Nephron (organoid): Measurements from ENCODE around the gene GLUL.

Source experiments
- H3K27ac Mint-ChIP-seq, 3 experiments: 2 replicates each; pipeline ENCODE4 v1.8.0; 2020; ENCODE audit warnings: mixed read lengths in 3 of 3, mild to moderate bottlenecking in 2 of 3, moderate library complexity in 1 of 3
- H3K27me3 Mint-ChIP-seq: 2 replicates; pipeline ENCODE4 v1.8.0; 2021; ENCODE audit warnings: low read depth, mild to moderate bottlenecking, moderate library complexity, mixed read lengths
- H3K36me3 Mint-ChIP-seq: 2 replicates; pipeline ENCODE4 v1.8.0; 2020; ENCODE audit warnings: low read depth, mixed read lengths
- H3K4me1 Mint-ChIP-seq: 2 replicates; pipeline ENCODE4 v1.8.0; 2020; ENCODE audit warnings: mixed read lengths
- H3K4me3 Mint-ChIP-seq, 3 experiments: 2 replicates each; pipeline ENCODE4 v1.8.0; 2020; ENCODE audit warnings: mild to moderate bottlenecking in 3 of 3, mixed read lengths in 3 of 3, moderate library complexity in 2 of 3
- H3K9me3 Mint-ChIP-seq: 2 replicates; pipeline ENCODE4 v1.8.0; 2020; ENCODE audit warnings: mixed read lengths
- CTCF ChIP-seq, 3 experiments: fragments of 200-600 bp; sonication (generic); IDR thresholded peaks; one replicate each; pipeline ENCODE4 v1.5.0; 2021; ENCODE audit warnings: antibody characterized with exemption in 3 of 3; ENCODE audit not compliant: unreplicated experiment in 3 of 3

The GLUL gene

DNA sequence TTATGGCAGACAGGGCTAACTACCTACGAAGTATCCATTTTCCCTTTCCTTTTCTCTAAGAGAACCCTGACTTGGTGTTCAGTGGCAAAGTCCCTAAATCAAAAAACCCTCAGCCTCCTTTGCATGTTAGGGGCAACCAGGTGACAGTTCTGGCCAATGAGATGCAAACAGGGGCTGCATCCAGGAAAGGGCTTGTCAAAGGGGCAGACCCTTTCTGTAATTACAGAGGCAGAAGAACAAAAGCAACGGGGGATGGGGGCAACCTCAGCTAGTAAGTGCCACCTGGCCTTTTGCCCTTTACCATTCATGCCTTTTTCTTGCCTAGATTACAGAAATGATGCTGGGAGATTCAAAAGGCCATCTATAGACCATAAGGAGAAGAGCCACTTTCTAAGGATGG lies 34.4 kb downstream of the GLUL start:
- Mint-ChIP-seq H3K9me3 (no peaks in the 10 kb centered on the region), H3K4me3 (no peak overlapping the region), H3K36me3 (no peaks in the 10 kb centered on the region), H3K27me3 (peaks cover 3% of the 10 kb centered on the region), H3K4me1 (peaks cover 27% of the 10 kb centered on the region), H3K27ac (no peak overlapping the region)
- TF ChIP-seq CTCF (IDR thresholded peaks at IDR 0.05; ENCODE audit: unreplicated experiment in 3 of 3), result no peak

DNA sequence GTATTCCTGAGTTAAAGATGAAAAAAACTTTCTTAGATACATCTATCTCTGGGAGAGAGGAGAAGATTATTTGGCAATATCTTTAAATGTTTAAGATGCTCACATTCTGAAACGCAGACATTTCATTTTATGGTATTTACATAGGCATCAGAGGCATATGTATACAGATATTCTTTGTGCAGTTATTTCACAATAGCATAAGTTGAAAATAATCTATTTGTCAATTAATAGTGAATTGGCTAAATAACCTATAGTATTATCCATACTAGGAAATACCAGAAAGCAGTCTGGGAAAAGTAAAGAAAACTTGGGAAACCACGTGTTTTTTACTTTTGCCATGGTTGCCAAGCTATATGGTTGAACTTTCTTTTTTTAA lies 35.9 kb downstream of the GLUL start:
- Mint-ChIP-seq H3K27ac (no peak overlapping the region), H3K27me3 (peaks cover 3% of the 10 kb centered on the region), H3K4me1 (peaks cover 27% of the 10 kb centered on the region), H3K9me3 (no peaks in the 10 kb centered on the region), H3K4me3 (no peak overlapping the region), H3K36me3 (no peaks in the 10 kb centered on the region)
- TF ChIP-seq CTCF (IDR thresholded peaks at IDR 0.05; ENCODE audit: unreplicated experiment in 3 of 3), result no peak

DNA sequence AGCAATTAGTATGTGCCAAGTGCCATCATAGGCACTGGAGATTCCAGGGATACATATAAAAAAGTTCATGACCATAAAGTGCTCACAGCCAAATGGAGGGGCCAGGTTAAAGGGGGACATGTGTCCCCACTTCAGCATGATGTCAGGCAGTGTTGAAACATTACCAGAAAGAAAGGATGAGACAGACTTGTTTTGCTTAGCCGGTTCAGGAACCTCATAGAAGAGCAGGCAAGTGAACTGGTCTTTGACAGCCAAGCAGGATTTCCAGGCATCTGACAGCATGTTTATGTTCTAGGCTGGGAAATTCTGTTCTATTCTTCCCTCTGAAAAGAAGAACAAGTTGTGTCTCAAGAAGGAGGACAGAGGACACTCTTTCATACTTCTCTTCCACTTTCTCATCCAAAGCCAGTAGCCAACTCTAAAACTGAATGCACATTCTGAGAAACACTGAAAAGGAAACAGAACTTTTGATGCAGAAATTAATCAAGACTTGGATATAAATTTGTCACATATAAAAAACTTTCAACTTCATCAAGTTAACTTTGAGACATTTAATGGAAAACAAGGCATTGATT lies 39.7 kb downstream of the GLUL start:
- Mint-ChIP-seq H3K27me3 (no peaks in the 10 kb centered on the region), H3K9me3 (no peaks in the 10 kb centered on the region), H3K4me3 (no peak overlapping the region), H3K36me3 (no peaks in the 10 kb centered on the region), H3K4me1 (peaks cover 9% of the 10 kb centered on the region), H3K27ac (no peak overlapping the region)
- no peak for TF ChIP-seq CTCF (IDR thresholded peaks at IDR 0.05; ENCODE audit: unreplicated experiment in 3 of 3)

DNA sequence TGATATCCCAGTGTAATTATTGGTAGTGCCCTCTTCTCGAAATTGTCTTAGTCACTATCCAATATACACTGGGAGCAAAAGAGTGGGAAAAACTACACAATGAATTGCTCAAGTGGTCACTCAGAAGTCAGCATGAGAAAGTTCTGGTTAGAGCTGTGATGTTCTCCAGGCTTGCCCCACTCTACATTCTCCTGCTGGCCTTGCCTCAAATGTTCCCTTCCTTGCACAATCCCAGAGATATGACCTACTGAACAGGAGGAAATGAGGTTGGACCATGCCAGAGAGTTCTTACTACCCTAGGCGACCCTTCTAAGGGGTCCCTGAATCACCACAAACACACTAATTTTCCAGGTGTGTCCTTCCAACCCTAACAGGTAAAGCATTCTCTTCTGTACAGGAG lies 40.8 kb downstream of the GLUL start:
- TF ChIP-seq CTCF (IDR thresholded peaks at IDR 0.05; ENCODE audit: unreplicated experiment in 3 of 3), result no peak
- H3K36me3 Mint-ChIP-seq, result no peaks in the 10 kb centered on the region
- no peak overlapping the region for H3K27ac Mint-ChIP-seq
- peaks cover 9% of the 10 kb centered on the region for H3K4me1 Mint-ChIP-seq
- no peak overlapping the region for H3K4me3 Mint-ChIP-seq
- no peaks in the 10 kb centered on the region for H3K9me3 Mint-ChIP-seq
- no peaks in the 10 kb centered on the region for H3K27me3 Mint-ChIP-seq

DNA sequence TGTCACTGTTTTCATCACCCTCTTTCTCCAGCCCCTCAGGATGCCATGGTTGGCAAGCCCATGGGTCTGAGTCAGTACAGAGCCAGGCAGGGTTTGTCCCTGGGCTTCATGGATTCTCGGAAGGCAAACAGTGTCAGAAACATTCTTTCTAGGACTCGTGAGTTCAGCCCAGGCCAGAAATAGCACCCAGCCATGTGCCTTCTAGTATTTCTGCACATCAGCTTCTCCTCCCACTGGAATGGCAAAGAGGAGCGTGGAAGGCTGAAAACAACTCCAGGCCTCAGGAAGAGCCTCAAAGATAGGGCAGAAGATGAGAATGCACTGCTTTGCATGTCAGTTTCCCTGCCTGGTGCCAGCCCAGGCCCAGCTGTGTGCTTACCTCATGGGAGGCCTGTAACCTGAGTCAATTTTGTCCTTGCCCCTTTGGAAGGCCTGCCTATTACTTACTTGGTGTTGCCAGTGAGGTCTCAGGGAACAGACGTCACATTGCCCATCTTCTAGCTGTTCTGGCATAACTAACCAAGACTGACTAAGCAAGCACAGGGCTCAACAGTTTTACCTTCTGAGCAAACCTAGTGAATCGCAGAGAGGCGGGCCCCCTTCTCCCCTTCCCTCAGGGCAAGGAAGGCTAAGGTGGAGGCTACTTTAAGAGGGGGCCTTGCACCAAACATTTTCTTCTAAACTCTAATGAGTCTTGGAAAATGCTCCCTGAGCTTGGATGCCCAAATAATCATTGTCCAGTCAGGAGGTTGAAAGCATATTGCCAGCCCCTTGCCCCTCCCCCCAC lies 42.4 kb downstream of the GLUL start:
- no peaks in the 10 kb centered on the region for H3K36me3 Mint-ChIP-seq
- H3K27me3 Mint-ChIP-seq, result no peaks in the 10 kb centered on the region
- H3K27ac Mint-ChIP-seq, result no peak overlapping the region
- H3K9me3 Mint-ChIP-seq, result no peaks in the 10 kb centered on the region
- H3K4me1 Mint-ChIP-seq, result peaks cover 9% of the 10 kb centered on the region
- H3K4me3 Mint-ChIP-seq, result no peak overlapping the region
- TF ChIP-seq CTCF (IDR thresholded peaks at IDR 0.05; ENCODE audit: unreplicated experiment in 3 of 3), result no peak

- no peaks in the 10 kb centered on the region for H3K27me3 Mint-ChIP-seq
These were observed 44.6 kb downstream of the GLUL start for GRCh38 chr1:182347019-182347418.

More at GRCh38 chr1:182347019-182347418, 44.6 kb downstream of the GLUL start:
- no peaks in the 10 kb centered on the region for H3K36me3 Mint-ChIP-seq
- H3K27ac Mint-ChIP-seq, result no peak overlapping the region
- no peak for TF ChIP-seq CTCF (IDR thresholded peaks at IDR 0.05; ENCODE audit: unreplicated experiment in 3 of 3)
- H3K4me3 Mint-ChIP-seq, result no peak overlapping the region
- no peaks in the 10 kb centered on the region for H3K9me3 Mint-ChIP-seq
- H3K4me1 Mint-ChIP-seq, result peaks cover 9% of the 10 kb centered on the region
